ENCODE results near the gene UROC1. TPM values are rescaled to one million over a fixed set of nuclear protein-coding genes. Genes with fewer than 3 reads are reported as not detected.

The UROC1 gene
- total and polyA plus RNA-seq, 2 of the 13 experiments (the other 11 are each of a cell fraction or from before 2014, with no cell fraction given): 0.71 to 1.3 TPM

DNA sequence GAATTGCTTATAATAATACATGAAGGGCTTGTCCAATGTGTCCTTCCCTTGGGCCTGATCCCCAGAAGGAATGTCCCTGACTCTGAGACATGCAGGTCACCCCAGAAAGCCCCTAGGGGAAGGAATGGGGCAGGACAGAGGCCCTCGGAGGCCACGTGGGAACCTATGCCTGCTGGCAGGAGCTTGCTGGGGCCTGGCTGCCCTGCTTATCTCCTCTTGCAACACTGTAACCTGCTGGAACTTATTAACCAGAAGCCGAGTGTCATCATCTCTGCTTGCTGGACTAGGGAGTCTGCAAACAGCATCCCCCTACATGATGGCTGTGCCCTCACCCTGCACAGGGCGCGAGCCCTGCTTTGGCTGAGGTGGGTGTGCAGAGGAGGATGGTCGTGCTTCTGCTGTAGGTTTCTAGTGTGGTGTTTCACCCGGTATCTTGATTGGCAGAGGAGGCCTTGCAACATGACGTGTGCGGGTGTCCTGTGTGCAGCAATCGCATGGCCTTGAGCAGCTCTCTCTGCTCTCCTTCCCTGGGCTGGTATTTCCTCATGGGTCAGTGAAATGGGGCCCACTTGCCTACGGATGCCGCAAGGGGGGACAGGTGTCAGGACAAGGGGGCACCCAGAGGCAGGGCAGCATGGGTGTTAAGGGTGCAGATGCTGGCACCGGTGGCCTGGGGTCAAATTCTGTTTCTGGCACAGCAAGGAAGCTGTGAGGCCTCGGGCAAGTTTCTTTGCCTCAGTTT, 11.4 kb upstream of the UROC1 start:
- H4K20me1 ChIP-seq (ENCODE audit: insufficient read depth, low read length): no peaks in the 10 kb centered on the region
- peak overlapping the region in 2 of 3 experiments; percentile 19 to 50; a peak in 3 of 6 replicates for H3K4me3 ChIP-seq (replicated peaks in 1 of 3; ENCODE audit: insufficient read depth in 1 of 3, low read depth in 2 of 3, low read length in 3 of 3)
- no TSS peak for BruUV-seq (replicated peaks)
- in situ Hi-C loops (cut with HindIII; ENCODE audit: extremely low pct_ligation_motif_present, low pct_unique_long_range_greater_than_20kb): no loop called here
- ChIA-PET CTCF (ENCODE audit: low intra/inter-chr PET ratio, low total read pairs) (no interaction called here), POLR2A (interaction anchor here (0.7 to 4.7 kb wide), 12 partner anchors 9 to 176 kb away, joined by 3 to 53 read pairs (median 4); partner anchors contain the start of genes UROC1 and ZXDC)
- H3K27me3 ChIP-seq (ENCODE audit: control insufficient read depth in 1 of 2, insufficient read depth in 2 of 2, low read length in 2 of 2): no peaks in the 10 kb centered on the region
- no peaks in the 10 kb centered on the region; a peak in 1 of 5 replicates for H3K36me3 ChIP-seq (replicated peaks in 1 of 2; ENCODE audit: control insufficient read depth in 1 of 2, insufficient read depth in 2 of 2, low read length in 2 of 2)
- no peaks in the 10 kb centered on the region for H3K9me3 ChIP-seq (ENCODE audit: low read length)
- peak overlapping the region; percentile 88 for H3K27ac ChIP-seq (ENCODE audit: extremely low read length, insufficient read depth, low read length)
- peak overlapping the region; percentile 73 for H3K4me2 ChIP-seq (ENCODE audit: low read depth, low read length)
- H3K4me1 ChIP-seq (ENCODE audit: insufficient read depth, low read length): peaks cover 65% of the 10 kb centered on the region
- peaks cover 20% of the 10 kb centered on the region for H3K79me2 ChIP-seq (ENCODE audit: insufficient read depth, low read length)
- WGBS (ENCODE audit: low lambda C conversion rate): 22% methylated on average over 3 of the region's 14 CpGs
- H3K9ac ChIP-seq (ENCODE audit: insufficient read depth, low read depth, low read length): peak overlapping the region; percentile 64
- H2AFZ ChIP-seq (ENCODE audit: low read length): no peak overlapping the region
- peak; percentile 99 for FAIRE-seq
- peak; percentile 83 for ATAC-seq
- DNase-seq (ENCODE audit: low spot score): peak; percentile 97
- intact Hi-C loops (cut with micrococcal nuclease; ENCODE audit: unreplicated experiment): no loop called here
- TF ChIP-seq RBM22 (optimal IDR thresholded peaks at IDR 0.05; ENCODE audit: low read length) (peak; percentile 49), KDM1A (CRISPR knock-in tag; IDR thresholded peaks at IDR 0.05) (no peak; the same call in 1 of the 2 replicates), SIN3A (IDR thresholded peaks at IDR 0.05; ENCODE audit: borderline replicate concordance, low read depth, low read length) (peak; percentile 53; the same call in 1 of the 2 replicates), DNMT3B (CRISPR knock-in tag; conservative IDR thresholded peaks at IDR 0.05) (no peak), NKX3-1 (CRISPR knock-in tag; IDR thresholded peaks at IDR 0.05) (0 out of 2 replicates have a peak, but pooled peaks have one; percentile 22), HOXD1 (CRISPR knock-in tag; IDR thresholded peaks at IDR 0.05) (0 out of 2 replicates have a peak, but pooled peaks have one; percentile 70), ZNF382 (CRISPR knock-in tag; IDR thresholded peaks at IDR 0.05; ENCODE audit: borderline replicate concordance) (no peak), ZBTB42 (CRISPR knock-in tag; IDR thresholded peaks at IDR 0.05) (0 out of 2 replicates have a peak, but pooled peaks have one; percentile 0), PAWR (CRISPR knock-in tag; IDR thresholded peaks at IDR 0.05; ENCODE audit: borderline replicate concordance) (no peak), HOXA7 (CRISPR knock-in tag; IDR thresholded peaks at IDR 0.05) (no peak; the same call in 1 of the 2 replicates), DPF2 (CRISPR knock-in tag; IDR thresholded peaks at IDR 0.05; ENCODE audit: borderline replicate concordance, low read depth) (peak; percentile 65; the same call in 1 of the 2 replicates), REL (CRISPR knock-in tag; conservative IDR thresholded peaks at IDR 0.05) (peak; percentile 79; the same call in 1 of the 2 replicates)
- TF ChIP-seq, protein P1, sequence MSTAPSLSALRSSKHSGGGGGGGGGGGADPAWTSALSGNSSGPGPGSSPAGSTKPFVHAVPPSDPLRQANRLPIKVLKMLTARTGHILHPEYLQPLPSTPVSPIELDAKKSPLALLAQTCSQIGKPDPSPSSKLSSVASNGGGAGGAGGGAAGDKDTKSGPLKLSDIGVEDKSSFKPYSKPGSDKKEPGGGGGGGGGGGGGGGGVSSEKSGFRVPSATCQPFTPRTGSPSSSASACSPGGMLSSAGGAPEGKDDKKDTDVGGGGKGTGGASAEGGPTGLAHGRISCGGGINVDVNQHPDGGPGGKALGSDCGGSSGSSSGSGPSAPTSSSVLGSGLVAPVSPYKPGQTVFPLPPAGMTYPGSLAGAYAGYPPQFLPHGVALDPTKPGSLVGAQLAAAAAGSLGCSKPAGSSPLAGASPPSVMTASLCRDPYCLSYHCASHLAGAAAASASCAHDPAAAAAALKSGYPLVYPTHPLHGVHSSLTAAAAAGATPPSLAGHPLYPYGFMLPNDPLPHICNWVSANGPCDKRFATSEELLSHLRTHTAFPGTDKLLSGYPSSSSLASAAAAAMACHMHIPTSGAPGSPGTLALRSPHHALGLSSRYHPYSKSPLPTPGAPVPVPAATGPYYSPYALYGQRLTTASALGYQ (CRISPR knock-in tag; IDR thresholded peaks at IDR 0.05): 0 out of 2 replicates have a peak, but pooled peaks have one; percentile 40
- TF ChIP-seq, protein P2, sequence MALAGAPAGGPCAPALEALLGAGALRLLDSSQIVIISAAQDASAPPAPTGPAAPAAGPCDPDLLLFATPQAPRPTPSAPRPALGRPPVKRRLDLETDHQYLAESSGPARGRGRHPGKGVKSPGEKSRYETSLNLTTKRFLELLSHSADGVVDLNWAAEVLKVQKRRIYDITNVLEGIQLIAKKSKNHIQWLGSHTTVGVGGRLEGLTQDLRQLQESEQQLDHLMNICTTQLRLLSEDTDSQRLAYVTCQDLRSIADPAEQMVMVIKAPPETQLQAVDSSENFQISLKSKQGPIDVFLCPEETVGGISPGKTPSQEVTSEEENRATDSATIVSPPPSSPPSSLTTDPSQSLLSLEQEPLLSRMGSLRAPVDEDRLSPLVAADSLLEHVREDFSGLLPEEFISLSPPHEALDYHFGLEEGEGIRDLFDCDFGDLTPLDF (CRISPR knock-in tag; IDR thresholded peaks at IDR 0.05): no peak
- TF ChIP-seq, protein P3, sequence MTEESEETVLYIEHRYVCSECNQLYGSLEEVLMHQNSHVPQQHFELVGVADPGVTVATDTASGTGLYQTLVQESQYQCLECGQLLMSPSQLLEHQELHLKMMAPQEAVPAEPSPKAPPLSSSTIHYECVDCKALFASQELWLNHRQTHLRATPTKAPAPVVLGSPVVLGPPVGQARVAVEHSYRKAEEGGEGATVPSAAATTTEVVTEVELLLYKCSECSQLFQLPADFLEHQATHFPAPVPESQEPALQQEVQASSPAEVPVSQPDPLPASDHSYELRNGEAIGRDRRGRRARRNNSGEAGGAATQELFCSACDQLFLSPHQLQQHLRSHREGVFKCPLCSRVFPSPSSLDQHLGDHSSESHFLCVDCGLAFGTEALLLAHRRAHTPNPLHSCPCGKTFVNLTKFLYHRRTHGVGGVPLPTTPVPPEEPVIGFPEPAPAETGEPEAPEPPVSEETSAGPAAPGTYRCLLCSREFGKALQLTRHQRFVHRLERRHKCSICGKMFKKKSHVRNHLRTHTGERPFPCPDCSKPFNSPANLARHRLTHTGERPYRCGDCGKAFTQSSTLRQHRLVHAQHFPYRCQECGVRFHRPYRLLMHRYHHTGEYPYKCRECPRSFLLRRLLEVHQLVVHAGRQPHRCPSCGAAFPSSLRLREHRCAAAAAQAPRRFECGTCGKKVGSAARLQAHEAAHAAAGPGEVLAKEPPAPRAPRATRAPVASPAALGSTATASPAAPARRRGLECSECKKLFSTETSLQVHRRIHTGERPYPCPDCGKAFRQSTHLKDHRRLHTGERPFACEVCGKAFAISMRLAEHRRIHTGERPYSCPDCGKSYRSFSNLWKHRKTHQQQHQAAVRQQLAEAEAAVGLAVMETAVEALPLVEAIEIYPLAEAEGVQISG (CRISPR knock-in tag; IDR thresholded peaks at IDR 0.05): peak; percentile 73
